ENCODE measurements around the gene RIPOR3. TPM values are rescaled to one million over a fixed set of nuclear protein-coding genes. Genes with fewer than 3 reads are reported as not detected.

Gene RIPOR3
- total RNA-seq, 1 experiment from 2014 or later: 0.40 TPM

- peak; percentile 67 for DNase-seq (ENCODE audit: low read depth)
Observed at GRCh38 chr20:50588034-50588736, 103.2 kb downstream of the RIPOR3 start.

DNA sequence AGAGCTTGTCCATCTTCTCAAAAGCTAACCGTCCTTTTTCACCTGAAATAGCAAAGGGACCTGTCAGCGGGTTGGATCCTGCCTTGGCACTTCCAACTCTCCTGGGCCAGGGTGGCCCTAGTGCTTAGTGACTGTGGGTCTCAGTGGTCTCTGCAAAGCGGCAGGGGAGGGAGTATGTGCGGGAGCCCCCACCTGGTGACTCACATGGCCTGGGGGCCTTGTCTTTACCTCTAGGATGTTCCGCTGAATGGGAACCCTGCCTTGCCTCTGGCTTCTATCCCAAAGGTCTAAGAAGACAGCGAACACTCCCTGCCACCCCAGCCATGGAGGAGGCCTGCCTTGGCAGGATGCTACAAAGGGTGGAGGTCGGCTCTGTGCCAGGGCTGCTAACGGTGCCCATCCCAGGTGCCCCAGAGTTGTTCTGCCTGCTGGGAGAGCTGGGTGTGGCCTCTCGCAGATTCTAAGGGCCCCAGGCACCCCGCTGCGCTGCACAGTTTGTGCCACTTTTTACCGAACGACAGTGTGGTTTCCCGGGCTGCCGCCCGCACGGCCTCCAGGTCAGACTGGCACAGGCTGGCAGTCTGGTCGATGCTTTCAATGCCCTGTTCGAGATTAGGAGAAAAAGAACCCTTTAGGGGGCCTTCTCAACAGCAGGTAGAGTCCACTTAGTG lies 103.9 kb downstream of the RIPOR3 start:
- no peak for DNase-seq (ENCODE audit: low read depth)

DNA sequence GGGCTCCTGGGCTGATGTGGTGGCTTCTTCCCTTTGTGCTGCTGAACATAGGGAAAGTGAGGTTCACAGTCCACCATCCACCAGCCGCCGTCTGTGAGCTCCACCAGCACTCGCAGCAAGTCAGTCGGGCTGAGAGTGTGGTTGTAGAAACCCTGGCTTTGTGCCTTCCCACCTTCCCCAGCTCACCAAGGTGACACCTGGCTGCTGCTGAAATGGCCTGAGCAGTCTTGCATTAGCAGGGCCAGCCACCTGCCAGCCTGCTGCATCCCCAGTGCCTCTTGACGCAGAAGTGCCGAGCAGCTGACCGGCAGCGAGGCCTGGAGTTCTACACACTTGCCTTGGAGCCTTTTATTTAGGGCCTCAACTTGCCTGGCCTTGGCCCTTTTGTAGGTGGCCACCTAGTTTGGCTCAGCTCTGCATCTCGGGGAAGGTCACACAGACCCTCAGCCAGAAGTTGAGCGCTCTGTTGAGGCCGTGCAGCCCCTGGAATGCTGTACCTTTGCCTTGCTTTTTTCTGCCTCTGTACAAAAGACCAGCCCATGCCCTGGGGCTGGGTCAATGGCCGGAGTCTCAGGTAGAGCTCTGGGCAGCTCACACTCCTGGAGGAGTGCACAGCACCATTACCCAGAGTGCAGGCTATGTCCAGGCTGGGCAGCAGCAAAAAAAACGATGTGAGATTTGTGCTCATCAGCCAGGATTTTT lies 104.7 kb downstream of the RIPOR3 start:
- no peak for DNase-seq (ENCODE audit: low read depth)

- DNase-seq (ENCODE audit: low read depth): no peak
Observed at GRCh38 chr20:50585678-50586077, 105.7 kb downstream of the RIPOR3 start.

DNA sequence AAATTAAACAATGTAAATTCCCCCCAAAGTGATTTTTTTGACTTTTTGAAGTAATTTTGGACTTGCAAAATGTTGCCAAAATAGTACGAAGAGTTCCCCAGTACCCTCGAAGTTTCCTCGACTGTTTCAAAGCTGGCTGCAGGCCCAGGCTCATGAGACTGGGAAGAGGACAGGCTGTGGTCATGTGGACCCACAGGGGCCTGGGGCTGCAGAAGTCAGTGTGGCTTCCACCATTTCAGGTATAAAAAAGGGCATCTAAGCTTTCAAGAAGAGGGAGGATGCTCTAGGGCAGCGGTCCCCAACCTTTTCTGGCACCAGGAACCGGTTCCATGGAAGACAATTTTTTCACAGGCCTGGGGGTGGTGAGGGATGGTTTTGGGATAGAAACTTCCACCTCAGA lies 106.1 kb downstream of the RIPOR3 start:
- DNase-seq (ENCODE audit: low read depth): no peak

DNA sequence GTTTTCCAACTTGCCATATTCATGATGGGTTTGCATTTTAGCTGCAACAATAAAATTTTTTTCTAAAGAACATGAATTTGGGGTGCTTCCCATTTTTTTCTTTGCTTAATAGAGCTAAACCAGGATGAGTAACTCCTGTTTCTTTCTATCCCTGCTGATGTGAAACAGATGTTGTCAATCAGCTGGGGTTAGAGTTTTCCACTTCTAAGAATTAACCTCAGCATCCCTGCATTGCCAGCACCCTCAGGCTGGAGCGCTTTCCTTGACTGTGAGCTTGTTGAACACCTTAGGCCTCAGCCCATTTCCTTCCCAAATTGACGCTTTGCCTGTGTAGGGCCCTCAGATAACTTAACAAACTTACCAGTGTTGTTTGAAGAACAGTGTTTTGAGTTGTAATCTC lies 106.7 kb downstream of the RIPOR3 start:
- DNase-seq (ENCODE audit: low read depth): no peak

GRCh38 chr20:50583442-50584150 lies 107.7 kb downstream of the RIPOR3 start:
- no peak for DNase-seq (ENCODE audit: low read depth)

- DNase-seq (ENCODE audit: low read depth): no peak
Observed at GRCh38 chr20:50582591-50583234, 108.6 kb downstream of the RIPOR3 start.

- no peak for DNase-seq (ENCODE audit: low read depth)
Observed at GRCh38 chr20:50582092-50582491, 109.2 kb downstream of the RIPOR3 start.

DNA sequence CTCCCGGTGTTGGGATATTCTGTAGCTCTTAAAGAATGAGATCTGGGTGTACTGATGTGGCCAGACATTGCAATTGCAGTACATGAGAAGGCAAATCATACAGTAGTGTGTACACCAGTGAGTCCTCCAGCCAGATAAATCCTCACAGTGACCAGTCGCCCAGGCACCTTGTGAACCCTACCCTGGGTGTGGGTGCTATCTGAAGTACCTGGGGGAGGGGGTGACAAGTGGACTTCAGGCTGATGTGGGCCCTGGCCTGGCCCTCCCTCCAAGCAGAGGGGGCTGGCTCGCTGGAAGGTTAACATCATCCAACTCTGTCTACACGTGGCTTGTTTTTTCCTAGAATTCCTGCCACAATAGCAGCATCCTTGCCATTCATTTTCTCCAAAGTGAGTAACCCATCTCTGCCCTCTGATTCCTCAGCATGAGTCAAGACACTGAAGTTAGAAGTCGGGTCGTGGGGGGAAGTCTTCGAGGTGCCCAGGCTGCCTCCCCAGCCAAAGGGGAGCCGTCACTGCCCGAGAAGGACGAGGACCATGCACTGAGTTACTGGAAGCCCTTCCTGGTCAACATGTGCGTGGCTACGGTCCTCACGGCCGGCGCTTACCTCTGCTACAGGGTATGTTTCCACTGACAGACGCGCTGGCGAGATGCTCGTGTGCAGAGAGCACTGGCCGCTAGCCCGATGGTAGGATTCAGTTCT lies 110.3 kb downstream of the RIPOR3 start:
- no peak for DNase-seq (ENCODE audit: low read depth)

- DNase-seq (ENCODE audit: low read depth): peak; percentile 63
Observed at GRCh38 chr20:50580016-50580747, 111.2 kb downstream of the RIPOR3 start.

DNA sequence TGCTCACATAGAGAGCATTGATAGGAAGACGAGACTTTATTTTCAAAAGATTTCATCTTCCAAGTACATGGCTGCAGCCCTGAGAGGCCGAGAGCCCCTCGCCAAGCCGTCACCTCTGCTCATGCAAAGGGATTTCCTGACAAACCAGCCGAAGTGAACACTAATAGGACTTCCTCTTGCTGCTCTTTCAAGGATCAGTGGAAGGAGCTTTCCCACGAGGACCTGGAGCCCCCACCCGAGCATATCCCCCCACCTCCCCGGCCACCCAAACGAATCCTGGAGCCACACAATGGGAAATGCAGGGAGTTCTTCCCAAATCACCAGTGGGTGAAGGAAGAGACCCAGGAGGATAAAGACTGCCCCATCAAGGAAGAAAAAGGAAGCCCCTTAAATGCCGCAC lies 111.8 kb downstream of the RIPOR3 start:
- no peak for DNase-seq (ENCODE audit: low read depth)

- DNase-seq (ENCODE audit: low read depth): no peak
Observed at GRCh38 chr20:50578778-50579165, 112.6 kb downstream of the RIPOR3 start.

GRCh38 chr20:50578061-50578777 lies 113.1 kb downstream of the RIPOR3 start:
- DNase-seq (ENCODE audit: low read depth): no peak

DNA sequence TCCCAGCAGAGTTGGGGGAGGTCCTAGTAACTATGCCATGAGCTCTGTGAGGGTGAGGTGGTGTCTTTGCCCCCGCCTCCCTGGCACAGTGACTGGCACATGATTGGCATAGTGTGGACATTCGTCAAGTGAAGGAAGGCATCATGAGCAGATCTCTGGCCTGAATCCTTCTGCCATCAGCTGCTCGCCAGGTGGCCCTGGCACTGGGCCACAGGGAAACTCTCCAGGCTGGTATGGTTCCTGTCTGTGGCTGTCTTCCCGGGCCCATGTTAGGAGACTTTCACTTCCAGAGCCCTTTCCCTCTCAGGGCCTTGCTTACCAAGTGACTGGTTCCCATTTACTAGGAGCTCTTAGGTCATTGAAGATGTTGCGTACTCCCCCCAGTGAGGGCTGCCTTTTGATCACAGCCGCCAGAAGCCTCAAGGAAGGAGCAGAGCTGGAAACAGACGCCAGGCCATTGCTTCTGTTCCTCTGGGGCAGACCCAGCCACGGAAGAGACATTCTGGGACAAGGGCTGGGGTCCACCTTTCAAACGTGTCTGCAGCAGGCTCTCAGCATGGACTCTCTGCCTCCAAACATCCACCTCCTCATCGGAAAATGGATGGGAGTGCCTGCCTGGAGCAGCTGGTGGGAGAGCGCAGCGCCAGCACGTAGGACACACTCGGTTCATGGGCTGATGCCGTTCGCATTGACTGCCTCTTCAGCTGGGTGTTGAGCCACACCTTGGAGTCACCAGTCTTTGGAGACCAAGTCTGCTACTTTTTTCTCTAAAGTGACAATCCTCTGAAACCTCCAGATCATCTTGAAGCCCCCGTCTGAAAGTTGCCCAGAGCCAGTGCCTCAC lies 113.9 kb downstream of the RIPOR3 start:
- DNase-seq (ENCODE audit: low read depth): no peak

- peak; percentile 56 for DNase-seq (ENCODE audit: low read depth)
Observed at GRCh38 chr20:50575865-50576720, 115.2 kb downstream of the RIPOR3 start.

DNA sequence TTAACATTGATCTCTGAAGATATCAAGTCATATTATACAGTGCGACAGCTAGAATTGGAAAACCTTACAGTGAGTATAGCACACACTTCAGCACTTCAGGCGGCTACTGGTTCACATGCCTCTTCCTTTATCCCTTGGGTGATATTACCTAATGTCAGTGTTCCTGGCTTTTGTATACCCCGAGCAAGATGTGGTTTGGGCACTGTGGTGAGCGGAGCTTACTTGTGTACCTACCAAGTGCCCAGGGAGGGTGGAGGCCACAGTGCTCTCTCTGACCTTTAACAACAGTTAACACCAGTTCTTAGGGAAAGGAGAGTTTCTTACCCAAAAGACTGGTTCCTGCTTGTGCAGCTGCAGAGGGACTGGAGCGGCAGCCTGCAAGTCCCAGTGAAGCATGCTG lies 116.8 kb downstream of the RIPOR3 start:
- DNase-seq (ENCODE audit: low read depth): no peak

DNA sequence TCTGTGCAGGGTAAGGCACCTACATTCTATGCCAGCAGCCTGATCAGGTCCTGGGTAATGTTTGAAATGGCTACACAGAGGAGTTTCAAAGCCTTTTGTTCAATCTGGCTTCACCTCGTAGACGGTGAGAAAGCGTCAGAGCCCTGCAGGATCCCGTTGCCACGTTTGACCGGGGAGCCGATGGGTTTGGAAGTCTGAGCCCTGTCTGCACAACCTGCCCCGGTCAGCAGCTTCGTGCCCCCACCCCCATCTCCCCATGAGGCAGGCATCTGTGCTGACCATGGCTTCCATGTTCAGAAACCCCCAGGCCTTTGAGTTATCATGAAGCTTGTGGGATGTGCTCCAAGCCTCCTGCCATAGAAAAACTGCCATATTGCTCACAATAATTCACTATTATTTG lies 117.2 kb downstream of the RIPOR3 start:
- no peak for DNase-seq (ENCODE audit: low read depth)
